Embryonic facial prominence (tissue), 1 donor: ENCODE results near the gene CCNYL1.

Experiments
- DNase-seq: peaks from one replicate; pipeline ENCODE4 v3.0.0-alpha.2; 2016; ENCODE audit errors: extremely low spot score

The CCNYL1 gene

GRCh38 chr2:207791579-207792243, 80.3 kb downstream of the CCNYL1 start:
- DNase-seq: no peak

- DNase-seq: no peak
Measured at GRCh38 chr2:207792244-207792785, 80.9 kb downstream of the CCNYL1 start.

DNA sequence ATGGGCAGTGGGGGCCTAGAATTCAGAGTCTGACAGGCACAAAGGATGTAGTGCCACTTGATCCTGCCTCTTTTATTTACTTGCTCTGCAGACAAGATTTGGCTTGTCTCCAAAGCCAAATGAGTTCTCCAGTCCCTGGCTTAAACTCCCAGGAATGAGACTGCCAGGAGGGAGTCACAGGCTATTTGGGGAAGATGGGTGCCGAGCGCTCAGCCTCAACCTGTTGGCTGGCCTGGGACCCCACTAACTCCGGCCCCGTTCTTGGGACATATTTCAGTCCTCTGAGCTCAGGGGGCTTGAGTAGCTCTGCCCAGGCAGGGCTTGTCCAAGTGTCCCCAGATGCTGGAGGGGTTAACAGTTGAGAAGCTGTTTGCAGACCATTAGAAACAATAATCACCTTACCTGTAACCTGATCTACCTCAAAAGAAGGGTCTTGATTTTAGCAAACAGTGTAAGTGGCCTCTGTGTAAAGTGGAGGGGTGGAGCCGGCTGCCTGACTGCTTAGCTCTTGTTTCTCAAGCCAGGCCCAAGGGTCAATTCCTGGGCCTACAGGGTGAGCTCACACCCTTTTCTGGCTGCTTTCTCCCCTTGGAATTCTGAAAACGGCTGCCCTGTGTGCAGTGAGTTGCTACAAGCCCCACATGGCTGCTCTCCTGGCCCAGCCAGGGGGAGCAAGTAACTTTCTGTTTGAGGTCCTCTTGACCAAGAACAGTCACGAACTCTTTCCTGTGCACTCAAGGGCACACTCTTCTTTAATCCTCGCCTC, 85.3 kb downstream of the CCNYL1 start:
- DNase-seq: no peak

- DNase-seq: no peak
Measured at GRCh38 chr2:207801259-207801658, 89.8 kb downstream of the CCNYL1 start.

- no peak for DNase-seq
Measured at GRCh38 chr2:207802650-207803049, 91.2 kb downstream of the CCNYL1 start.
